ENCODE data around the gene DNM3. TPM values are rescaled to one million over a fixed set of nuclear protein-coding genes. Genes with fewer than 3 reads are reported as not detected.

The DNM3 gene
- total RNA-seq, 1 donor from 2014 or later: 16.4 TPM

DNA sequence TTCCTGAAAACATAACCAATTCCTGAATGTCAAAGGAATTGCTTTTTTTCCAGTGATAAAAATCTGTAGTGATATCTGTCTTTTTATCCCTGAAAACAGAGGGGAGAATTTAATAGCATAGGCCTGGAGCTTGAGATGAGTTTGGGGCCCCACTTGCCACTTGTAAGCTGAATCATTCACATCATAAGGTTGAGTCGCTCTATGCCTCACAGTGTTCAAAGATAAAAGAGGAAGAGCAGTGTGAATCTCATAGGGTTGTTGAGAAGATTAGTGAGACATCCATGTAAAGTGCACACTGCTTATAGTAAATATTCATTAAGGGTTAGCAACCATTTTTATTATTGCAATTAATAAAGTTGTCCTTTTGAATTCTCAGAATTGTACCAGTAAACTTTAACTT lies 271.3 kb downstream of the DNM3 start:
- ATAC-seq (no peak), DNase-seq (ENCODE audit: low spot score) (no peak)
- intact Hi-C loops (cut with DNase I): no loop called here

DNA sequence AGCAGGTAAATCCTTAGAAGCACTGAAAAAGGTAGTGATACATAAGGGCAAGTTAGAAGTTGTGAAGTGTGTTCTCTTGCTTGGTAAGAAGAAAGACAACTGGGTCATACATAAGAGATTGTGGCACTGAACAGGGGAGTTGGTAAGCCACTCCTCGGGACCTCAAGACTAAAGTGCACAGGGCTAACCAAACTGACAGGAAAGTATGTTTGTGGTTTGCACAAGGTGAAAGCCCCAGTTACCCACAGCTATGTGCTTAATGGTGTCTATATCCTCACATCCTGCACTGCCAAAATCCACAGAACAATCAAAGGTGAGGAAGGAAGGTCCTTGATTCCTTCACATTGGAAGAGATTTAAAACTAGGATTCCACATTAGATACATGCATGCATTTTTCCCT lies 276.5 kb downstream of the DNM3 start:
- ATAC-seq (no peak), DNase-seq (ENCODE audit: low spot score) (no peak)
- intact Hi-C loops (cut with DNase I): no loop called here

DNA sequence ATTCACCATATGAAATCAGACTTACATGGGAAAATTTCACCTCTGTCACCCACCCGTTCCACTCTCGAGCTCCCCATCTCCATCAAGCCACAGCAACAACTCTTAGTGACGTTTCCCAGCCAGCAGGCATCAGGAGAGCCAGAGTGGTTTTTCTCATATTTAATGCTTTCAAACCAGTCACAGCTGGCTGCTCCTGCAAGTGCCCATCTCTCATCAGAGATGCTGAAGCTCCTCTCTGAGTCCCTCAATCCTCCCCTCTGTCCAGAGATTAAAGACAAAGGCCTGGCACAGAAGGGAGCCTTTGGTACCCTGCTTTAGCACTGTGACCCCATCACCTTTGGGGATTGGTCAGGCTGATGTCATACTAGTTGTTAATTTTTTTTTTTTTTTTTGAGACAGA lies 277.3 kb downstream of the DNM3 start:
- no peak for DNase-seq (ENCODE audit: low spot score)

DNA sequence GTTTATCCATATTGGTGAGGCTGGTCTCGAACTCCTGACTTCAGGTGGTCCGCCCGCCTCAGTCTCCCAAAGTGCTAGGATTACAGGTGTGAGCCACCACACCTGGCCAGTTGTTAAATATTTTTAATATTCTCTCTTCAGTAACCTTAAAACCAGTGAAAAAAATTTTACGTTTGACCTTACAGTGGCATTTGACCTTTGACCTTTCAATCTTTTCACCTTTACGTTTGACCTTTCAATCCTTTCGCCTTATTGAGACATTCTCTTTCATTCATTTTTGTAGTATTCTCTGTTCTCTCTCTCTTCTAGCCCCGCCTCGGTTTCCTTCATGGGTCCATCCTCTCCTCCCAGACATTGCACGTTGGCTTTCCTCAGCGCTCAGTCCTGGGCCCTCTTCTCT lies 277.9 kb downstream of the DNM3 start:
- no peak for ATAC-seq
- intact Hi-C loops (cut with DNase I): no loop called here
- DNase-seq (ENCODE audit: low spot score): no peak

More for the DNA sequence above, 277.3 kb downstream of the DNM3 start:
- intact Hi-C loops (cut with DNase I): no loop called here
- no peak for ATAC-seq

DNA sequence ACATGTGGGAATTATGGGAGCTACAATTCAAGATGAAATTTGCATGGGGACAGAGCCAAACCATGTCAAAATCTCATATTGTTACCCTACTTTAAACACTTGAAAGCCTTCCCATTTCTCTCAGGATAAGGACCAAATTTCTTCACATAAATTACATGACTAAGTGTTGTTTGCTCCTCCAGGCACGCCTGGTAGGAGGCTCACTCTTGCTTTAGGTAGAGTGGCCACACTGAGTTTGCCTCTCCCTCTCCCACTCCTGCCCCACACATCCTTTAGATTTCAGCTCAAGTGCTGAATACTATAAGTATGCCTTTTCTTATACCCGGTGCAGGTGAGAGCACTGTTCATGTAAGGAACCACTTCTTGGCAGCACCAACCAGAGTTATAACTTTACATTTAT lies 279.1 kb downstream of the DNM3 start:
- no peak for DNase-seq (ENCODE audit: low spot score)

DNA sequence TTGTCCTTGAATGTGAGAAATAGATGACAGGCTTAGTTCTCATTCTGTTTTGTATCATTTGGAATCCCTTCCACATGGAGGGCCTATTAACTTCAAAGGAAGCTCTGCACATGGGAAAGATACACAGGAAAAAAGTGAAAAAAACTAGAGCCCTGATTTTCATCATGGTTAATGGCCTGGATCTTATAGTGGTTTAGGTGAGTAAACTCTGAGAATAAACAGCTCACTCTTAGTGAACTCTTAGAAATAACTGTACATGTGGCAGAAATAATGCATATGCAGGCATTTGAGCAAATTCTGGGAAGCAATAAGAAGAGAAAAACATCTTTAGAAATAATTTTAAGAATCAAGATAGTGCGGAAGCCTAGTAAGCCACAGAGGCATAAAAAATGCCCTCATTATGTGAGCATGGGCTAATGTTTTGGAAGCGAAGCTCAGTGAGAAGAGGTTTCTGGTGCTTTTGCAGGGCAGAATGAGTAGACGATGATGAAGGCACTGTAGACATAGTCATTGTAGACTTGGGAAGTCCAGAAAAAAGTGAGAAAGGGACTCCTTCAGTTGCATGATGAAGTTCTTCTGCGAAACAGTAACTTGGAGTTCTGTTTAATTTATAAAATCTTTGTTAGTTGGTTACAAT lies 279.9 kb downstream of the DNM3 start:
- intact Hi-C loops (cut with DNase I): no loop called here
- ATAC-seq: no peak
- DNase-seq (ENCODE audit: low spot score): no peak

More for the DNA sequence above, 279.1 kb downstream of the DNM3 start:
- ATAC-seq: no peak
- intact Hi-C loops (cut with DNase I): no loop called here

DNA sequence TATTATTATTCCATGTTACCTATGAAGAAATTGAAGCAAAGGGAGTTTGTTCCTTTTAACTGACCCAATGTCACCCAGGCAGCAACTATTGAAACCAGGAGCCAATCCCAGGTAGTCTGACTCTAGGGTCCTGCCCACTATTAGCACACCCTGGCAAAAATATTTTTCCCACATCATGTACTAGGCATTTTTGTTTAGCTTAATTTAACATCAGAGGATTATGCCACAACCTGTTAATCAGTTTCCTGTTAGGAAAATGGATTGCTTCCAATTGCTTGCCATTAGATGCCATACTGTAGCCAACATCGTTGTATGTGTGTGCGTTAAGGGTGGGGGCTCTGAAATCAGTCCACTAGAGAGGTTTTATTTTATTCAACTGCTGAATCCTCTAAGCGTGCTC lies 281.1 kb downstream of the DNM3 start:
- intact Hi-C loops (cut with DNase I): no loop called here
- ATAC-seq: no peak
- DNase-seq (ENCODE audit: low spot score): no peak

- DNase-seq (ENCODE audit: low spot score): no peak
- intact Hi-C loops (cut with DNase I): no loop called here
- ATAC-seq: no peak
Observed at GRCh38 chr1:172125250-172125649, 284.0 kb downstream of the DNM3 start.

DNA sequence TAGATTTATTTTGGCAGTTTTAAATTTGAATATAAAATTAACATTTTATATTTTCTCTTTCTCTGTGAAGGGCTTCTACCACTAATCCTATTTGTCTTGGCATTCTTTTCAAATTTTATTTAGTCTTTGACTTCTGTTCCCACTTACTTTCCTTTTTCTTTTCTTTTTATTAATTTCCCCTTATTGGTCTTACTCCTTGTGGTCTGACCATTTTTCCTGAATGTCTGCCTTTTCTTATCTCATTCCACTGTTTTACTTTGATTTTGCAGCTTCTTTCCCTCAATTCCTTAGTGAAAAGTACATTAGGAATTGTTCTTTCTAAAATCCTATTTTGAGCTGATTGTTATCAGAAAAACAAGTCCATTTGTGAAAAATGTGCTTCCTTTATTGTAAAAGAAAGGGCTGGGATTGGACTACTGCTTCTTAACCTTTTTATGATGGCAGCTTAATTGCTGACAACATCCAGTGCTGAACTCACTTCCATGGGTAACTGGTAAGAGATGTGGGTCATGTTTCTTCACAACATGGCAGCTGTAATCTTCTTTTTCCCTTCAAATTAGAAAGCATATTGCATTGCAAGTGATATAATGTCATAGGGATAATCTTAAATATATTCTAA lies 284.6 kb downstream of the DNM3 start:
- intact Hi-C loops (cut with DNase I): no loop called here
- DNase-seq (ENCODE audit: low spot score): no peak
- no peak for ATAC-seq

- intact Hi-C loops (cut with DNase I): no loop called here
Observed at GRCh38 chr1:172132836-172133235, 291.5 kb downstream of the DNM3 start.

DNA sequence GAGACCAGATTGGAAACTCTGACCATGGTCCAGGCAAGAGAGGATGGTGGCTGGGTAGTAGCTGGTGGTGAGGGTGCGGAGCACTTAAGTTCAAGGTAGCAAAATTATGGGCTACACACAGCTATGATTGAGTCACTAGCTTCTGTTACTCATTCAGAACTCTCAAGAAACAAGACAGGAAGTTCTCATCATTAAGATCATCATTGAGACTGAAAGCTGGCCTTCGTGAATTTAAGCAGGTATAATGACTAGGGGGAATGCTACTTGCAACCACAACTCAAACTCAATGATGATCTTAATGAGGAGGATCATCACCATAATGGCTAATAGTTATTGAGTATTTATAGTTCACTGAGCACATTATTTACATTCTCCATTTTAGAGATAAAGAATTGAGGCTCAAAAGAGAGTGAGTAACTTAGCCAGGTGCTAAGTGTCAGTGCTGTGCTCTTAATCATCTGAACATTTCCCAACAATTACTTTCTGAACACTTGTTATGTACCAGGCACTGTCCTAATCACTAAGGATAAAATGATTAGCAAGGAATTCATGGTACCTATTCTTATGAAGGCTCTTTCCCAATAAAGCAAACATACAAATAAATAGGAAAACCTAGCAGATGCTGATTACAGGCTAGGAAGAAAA lies 292.9 kb downstream of the DNM3 start:
- DNase-seq (ENCODE audit: low spot score) (no peak), ATAC-seq (no peak)
- intact Hi-C loops (cut with DNase I): no loop called here

More at GRCh38 chr1:172132836-172133235, 291.5 kb downstream of the DNM3 start:
- ATAC-seq: no peak
- DNase-seq (ENCODE audit: low spot score): no peak

GRCh38 chr1:172135076-172135672 lies 293.9 kb downstream of the DNM3 start:
- no peak for DNase-seq (ENCODE audit: low spot score)
- ATAC-seq: no peak
- intact Hi-C loops (cut with DNase I): no loop called here

DNA sequence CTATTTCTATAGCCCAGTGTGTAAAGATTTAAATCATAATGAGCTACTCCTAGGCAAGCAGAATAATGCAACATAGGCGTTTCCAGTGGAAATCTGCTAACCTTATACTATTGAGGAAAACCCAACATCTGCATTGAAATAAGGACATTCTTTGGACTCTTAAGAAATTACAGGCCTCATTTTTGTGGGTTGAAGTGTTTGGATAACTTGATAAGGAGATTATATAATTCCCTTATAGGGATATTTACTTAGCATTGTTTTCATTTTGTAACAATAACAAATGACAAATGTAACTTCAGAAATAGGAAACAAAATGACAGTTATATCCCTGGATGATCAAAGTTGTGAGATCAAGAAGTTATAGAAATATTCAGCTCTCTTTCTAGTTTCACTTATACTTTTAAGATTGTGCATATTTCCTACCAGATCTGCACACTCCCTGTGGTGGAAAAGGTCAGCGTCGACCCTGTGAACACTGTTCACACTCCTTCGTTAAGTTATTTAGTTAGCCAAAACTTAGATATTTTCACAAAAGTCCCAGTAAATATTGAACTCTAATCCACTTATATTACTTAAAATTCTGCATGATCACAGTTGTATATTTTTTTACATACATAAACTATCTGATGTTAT lies 294.8 kb downstream of the DNM3 start:
- peak; percentile 45 for ATAC-seq
- intact Hi-C loops (cut with DNase I): no loop called here
- no peak for DNase-seq (ENCODE audit: low spot score)

DNA sequence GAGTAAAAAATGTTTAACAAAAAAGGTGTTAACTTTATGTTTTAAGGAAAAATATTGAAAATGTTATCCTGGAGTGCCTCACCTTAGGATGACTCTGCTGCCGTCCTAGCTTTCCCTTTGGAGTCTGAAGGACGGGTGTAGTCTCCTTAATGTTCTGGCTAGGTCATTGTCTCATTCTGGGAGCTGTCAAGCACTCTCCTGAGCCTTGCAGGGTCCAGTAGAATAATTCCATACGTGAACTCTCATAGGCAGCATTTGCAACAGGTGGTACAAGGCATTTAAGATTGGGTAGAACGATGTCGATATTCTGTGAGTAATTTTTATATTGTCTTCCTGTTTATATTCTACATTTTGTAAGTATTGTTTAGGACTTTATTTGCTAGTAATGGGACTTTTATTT lies 295.6 kb downstream of the DNM3 start:
- DNase-seq (ENCODE audit: low spot score) (no peak), ATAC-seq (peak; percentile 76)
- intact Hi-C loops (cut with DNase I): no loop called here

GRCh38 chr1:172137703-172138454 lies 296.6 kb downstream of the DNM3 start:
- no peak for DNase-seq (ENCODE audit: low spot score)
- intact Hi-C loops (cut with DNase I): no loop called here
- no peak for ATAC-seq

DNA sequence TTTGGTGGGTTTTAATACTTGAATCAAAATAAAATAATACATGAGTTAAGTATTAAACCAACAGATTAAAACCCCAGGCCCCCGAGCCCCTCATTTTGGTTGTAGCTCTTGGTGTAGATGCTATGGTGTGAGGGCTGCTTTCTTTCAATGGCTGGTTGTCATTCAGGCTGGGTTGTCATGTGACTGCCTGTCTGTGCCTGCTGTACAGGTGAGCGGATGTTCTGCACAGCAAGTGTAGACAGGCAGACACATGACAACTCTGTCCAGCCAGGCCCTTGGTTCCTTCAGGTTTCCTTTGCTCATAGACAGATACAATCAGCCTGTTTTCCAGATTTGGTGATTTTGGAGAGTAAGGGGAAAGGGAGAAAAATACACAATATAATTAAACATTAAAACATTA lies 297.3 kb downstream of the DNM3 start:
- intact Hi-C loops (cut with DNase I): no loop called here
- ATAC-seq (peak; percentile 54), DNase-seq (ENCODE audit: low spot score) (no peak)

GRCh38 chr1:172139196-172139595 lies 297.9 kb downstream of the DNM3 start:
- intact Hi-C loops (cut with DNase I): no loop called here
- ATAC-seq (no peak), DNase-seq (ENCODE audit: low spot score) (no peak)

- intact Hi-C loops (cut with DNase I): no loop called here
- ATAC-seq (no peak), DNase-seq (ENCODE audit: low spot score) (no peak)
Observed at GRCh38 chr1:172140072-172140471, 298.8 kb downstream of the DNM3 start.

DNA sequence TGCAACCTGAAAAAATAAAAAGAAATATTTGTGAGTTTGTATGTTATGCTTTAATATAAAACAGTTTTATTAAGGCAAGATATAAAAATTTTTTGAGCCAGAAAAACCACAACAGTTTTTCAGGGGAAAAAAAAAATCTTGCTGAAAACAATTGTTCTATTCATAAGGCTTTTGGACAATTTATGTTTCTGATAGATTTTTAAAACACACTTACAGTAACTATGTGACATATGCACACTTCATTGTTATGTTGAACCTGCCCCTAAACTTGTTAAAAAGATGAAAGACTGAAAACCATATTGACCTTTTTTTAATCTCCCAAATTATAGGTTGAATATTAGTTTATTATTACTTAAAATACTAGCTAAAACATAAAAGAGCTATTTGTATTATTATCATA lies 299.3 kb downstream of the DNM3 start:
- no peak for ATAC-seq
- intact Hi-C loops (cut with DNase I): no loop called here
- DNase-seq (ENCODE audit: low spot score): no peak
